H9 (cell line): Measurements from ENCODE around the gene FXYD6. TPM values are rescaled to one million over a fixed set of nuclear protein-coding genes. Genes with fewer than 3 reads are reported as not detected.

Source experiments
- DNase-seq: peaks from one replicate; pipeline ENCODE4 v3.0.0-alpha.2; 2017
- H2AFZ ChIP-seq: one replicate; pipeline ENCODE4 v1.6.1; 2013; ENCODE audit warnings: mild to moderate bottlenecking, low read length, control low read depth, moderate library complexity
- H2AK5ac ChIP-seq: 2 replicates; pipeline ENCODE4 v1.6.1; 2013; ENCODE audit warnings: low read length, control low read depth, mixed read lengths; ENCODE audit not compliant: insufficient read length
- H2BK120ac ChIP-seq: one replicate; pipeline ENCODE4 v1.6.1; 2013; ENCODE audit warnings: low read depth, mild to moderate bottlenecking, low read length, control low read depth, inconsistent platforms; ENCODE audit not compliant: poor library complexity, severe bottlenecking
- H2BK12ac ChIP-seq: 2 replicates; pipeline ENCODE4 v1.6.1; 2013; ENCODE audit warnings: low read length, control low read depth, mixed read lengths, low read depth; ENCODE audit not compliant: insufficient read length
- H2BK15ac ChIP-seq: 2 replicates; pipeline ENCODE4 v1.6.1; 2013; ENCODE audit warnings: low read depth, low read length, control low read depth
- H2BK20ac ChIP-seq: one replicate; pipeline ENCODE4 v1.6.1; 2013; ENCODE audit warnings: low read depth, mild to moderate bottlenecking, low read length, control low read depth, inconsistent platforms; ENCODE audit not compliant: poor library complexity, severe bottlenecking
- H2BK5ac ChIP-seq: 2 replicates; pipeline ENCODE4 v1.6.1; 2013; ENCODE audit warnings: low read length, control low read depth, mixed read lengths; ENCODE audit not compliant: insufficient read length
- H3K14ac ChIP-seq: 2 replicates; pipeline ENCODE4 v1.6.1; 2013; ENCODE audit warnings: low read length, control low read depth; ENCODE audit not compliant: insufficient read depth
- H3K18ac ChIP-seq: 2 replicates; pipeline ENCODE4 v1.6.1; 2013; ENCODE audit warnings: low read depth, mild to moderate bottlenecking, mixed read lengths, low read length, control low read depth; ENCODE audit not compliant: insufficient read length
- H3K23ac ChIP-seq: 2 replicates; pipeline ENCODE4 v1.6.1; 2013; ENCODE audit warnings: low read length, control low read depth, mixed read lengths, low read depth; ENCODE audit not compliant: insufficient read length
- H3K23me2 ChIP-seq: 2 replicates; pipeline ENCODE4 v1.6.1; 2013; ENCODE audit warnings: low read depth, mild to moderate bottlenecking, mixed read lengths, low read length, control low read depth; ENCODE audit not compliant: insufficient read length, poor library complexity, severe bottlenecking
- H3K27ac ChIP-seq: 2 replicates; pipeline ENCODE4 v1.5.1; 2013; ENCODE audit warnings: low read length, control low read depth, mixed read lengths, low read depth; ENCODE audit not compliant: insufficient read length
- H3K27me3 ChIP-seq: 2 replicates; pipeline ENCODE4 v1.6.1; 2013; ENCODE audit warnings: low read length, control low read depth, inconsistent platforms; ENCODE audit not compliant: insufficient read depth
- H3K4ac ChIP-seq: 2 replicates; pipeline ENCODE4 v1.6.1; 2013; ENCODE audit warnings: low read depth, mild to moderate bottlenecking, control low read depth, inconsistent platforms, low read length, moderate library complexity
- H3K4me1 ChIP-seq: 2 replicates; pipeline ENCODE4 v1.6.1; 2013; ENCODE audit warnings: low read length, control low read depth, inconsistent platforms; ENCODE audit not compliant: insufficient read depth
- H3K4me2 ChIP-seq: 2 replicates; pipeline ENCODE4 v1.6.1; 2013; ENCODE audit warnings: low read length, control low read depth, mixed read lengths; ENCODE audit not compliant: insufficient read length, insufficient read depth
- H3K56ac ChIP-seq: 2 replicates; pipeline ENCODE4 v1.6.1; 2013; ENCODE audit warnings: low read depth, mild to moderate bottlenecking, mixed read lengths, low read length, control low read depth; ENCODE audit not compliant: insufficient read length
- H3K79me1 ChIP-seq: 2 replicates; pipeline ENCODE4 v1.6.1; 2013; ENCODE audit warnings: low read depth, mild to moderate bottlenecking, moderate library complexity, low read length, control low read depth, inconsistent platforms; ENCODE audit not compliant: insufficient read depth, poor library complexity, severe bottlenecking
- H3K79me2 ChIP-seq: 2 replicates; pipeline ENCODE4 v1.6.1; 2013; ENCODE audit warnings: low read length, control low read depth, inconsistent platforms; ENCODE audit not compliant: insufficient read depth
- H3K9ac ChIP-seq: 2 replicates; pipeline ENCODE4 v1.6.1; 2013; ENCODE audit warnings: low read length, control low read depth, mixed read lengths; ENCODE audit not compliant: insufficient read length; ENCODE audit errors: extremely low read depth
- H3K9me3 ChIP-seq: one replicate; pipeline ENCODE4 v1.6.1; 2013; ENCODE audit warnings: low read depth, low read length, inconsistent platforms; ENCODE audit not compliant: control insufficient read depth
- H3T11ph ChIP-seq: one replicate; pipeline ENCODE4 v1.6.1; 2013; ENCODE audit warnings: mild to moderate bottlenecking, low read length, control low read depth, inconsistent platforms
- H4K20me1 ChIP-seq: one replicate; pipeline ENCODE4 v1.6.1; 2013; ENCODE audit not compliant: control insufficient read depth, insufficient read length, insufficient read depth
- H4K5ac ChIP-seq: 2 replicates; pipeline ENCODE4 v1.6.1; 2013; ENCODE audit warnings: low read depth, mild to moderate bottlenecking, mixed read lengths, low read length, control low read depth; ENCODE audit not compliant: insufficient read length
- H4K8ac ChIP-seq: replicated peaks from 2 replicates; pipeline ENCODE4 v1.6.1; 2013; ENCODE audit warnings: low read length, control low read depth, mixed read lengths, low read depth; ENCODE audit not compliant: insufficient read length
- H4K91ac ChIP-seq: 2 replicates; pipeline ENCODE4 v1.6.1; 2013; ENCODE audit warnings: low read depth, mild to moderate bottlenecking, moderate library complexity, mixed read lengths, low read length, control low read depth; ENCODE audit not compliant: insufficient read length
- H3K27ac Mint-ChIP-seq, 3 experiments: 2 replicates in 2 of 3; 3 replicates in 1 of 3; pipeline ENCODE4 v1.8.0; 2020 to 2021; ENCODE audit warnings: mixed read lengths in 3 of 3, mild to moderate bottlenecking in 1 of 3, moderate library complexity in 1 of 3
- H3K27me3 Mint-ChIP-seq: 2 replicates; pipeline ENCODE4 v1.8.0; 2021; ENCODE audit warnings: low read depth, mild to moderate bottlenecking, moderate library complexity, mixed read lengths
- H3K36me3 Mint-ChIP-seq, 3 experiments: 2 replicates in 2 of 3; 3 replicates in 1 of 3; pipeline ENCODE4 v1.8.0; 2020 to 2021; ENCODE audit warnings: low read depth in 3 of 3, mixed read lengths in 3 of 3; ENCODE audit not compliant: insufficient read depth in 1 of 3
- H3K4me1 Mint-ChIP-seq, 2 experiments: 2 replicates each; pipeline ENCODE4 v1.8.0; 2020; ENCODE audit warnings: mixed read lengths in 2 of 2
- H3K4me3 Mint-ChIP-seq, 2 experiments: 2 replicates in 1 of 2; 3 replicates in 1 of 2; pipeline ENCODE4 v1.8.0; 2020 to 2021; ENCODE audit warnings: mild to moderate bottlenecking in 2 of 2, mixed read lengths in 2 of 2, moderate library complexity in 1 of 2
- H3K9me3 Mint-ChIP-seq, 2 experiments: 2 replicates in 1 of 2; 3 replicates in 1 of 2; pipeline ENCODE4 v1.8.0; 2020; ENCODE audit warnings: mild to moderate bottlenecking in 2 of 2, mixed read lengths in 2 of 2, moderate library complexity in 1 of 2
- CTCF ChIP-seq: fragments of 200-600 bp; sonication (generic); conservative IDR thresholded peaks from 3 replicates; pipeline ENCODE4 v1.8.0; 2021; ENCODE audit warnings: antibody characterized with exemption, mild to moderate bottlenecking
- WGBS: extraction: QIAGEN DNeasy Blood & Tissue Kit; methylation state at CpG from one replicate; pipeline ENCODE4 v1.1.7; 2013; ENCODE audit warnings: missing lambda C conversion rate, low lambda C conversion rate, mixed read lengths; ENCODE audit not compliant: insufficient read length; ENCODE audit errors: extremely low coverage; 5-methylcytosine and 5-hydroxymethylcytosine counted together
- total RNA-seq: library from RNA; stranded (reverse); gene quantifications from 2 replicates; pipeline ENCODE4 v1.2.1, GENCODE V29; 2021

The FXYD6 gene
- total RNA-seq, 1 experiment from 2014 or later, result 18.3 TPM

GRCh38 chr11:117830072-117830471, 46.4 kb downstream of the FXYD6 start:
- Mint-ChIP-seq H3K4me3 (no peak overlapping the region), H3K27me3 (peaks cover 6% of the 10 kb centered on the region), H3K36me3 (no peaks in the 10 kb centered on the region), H3K27ac (no peak overlapping the region; a peak in 1 of 7 replicates), H3K9me3 (no peaks in the 10 kb centered on the region), H3K4me1 (peaks cover 14 to 27% of the 10 kb centered on the region in 2 experiments)
- no peak overlapping the region for H2BK20ac ChIP-seq
- H4K91ac ChIP-seq, result no peak overlapping the region
- H3K4me2 ChIP-seq, result no peak overlapping the region
- no peak overlapping the region for H2AK5ac ChIP-seq
- no peak overlapping the region for H2BK12ac ChIP-seq
- TF ChIP-seq CTCF, result no peak
- DNase-seq, result peak; percentile 22
- H4K20me1 ChIP-seq, result no peaks in the 10 kb centered on the region
- no peak overlapping the region for H3K9ac ChIP-seq
- H4K5ac ChIP-seq, result no peak overlapping the region
- H2BK120ac ChIP-seq, result no peak overlapping the region
- no peak overlapping the region for H3K14ac ChIP-seq
- no peaks in the 10 kb centered on the region for H3K23me2 ChIP-seq
- no CpG with 5 or more reads among the region's 14 CpGs for WGBS
- H3K27ac ChIP-seq, result no peak overlapping the region
- H3K27me3 ChIP-seq, result no peaks in the 10 kb centered on the region
- H2BK5ac ChIP-seq, result no peak overlapping the region
- no peak overlapping the region for H3K56ac ChIP-seq
- H3K23ac ChIP-seq, result no peak overlapping the region
- H3K79me1 ChIP-seq, result no peaks in the 10 kb centered on the region
- H3K9me3 ChIP-seq, result no peaks in the 10 kb centered on the region
- no peaks in the 10 kb centered on the region for H3K79me2 ChIP-seq
- no peak overlapping the region for H4K8ac ChIP-seq
- H2BK15ac ChIP-seq, result no peak overlapping the region
- H3K18ac ChIP-seq, result no peak overlapping the region
- no peak overlapping the region for H3T11ph ChIP-seq
- no peak overlapping the region for H2AFZ ChIP-seq
- no peaks in the 10 kb centered on the region for H3K4me1 ChIP-seq
- H3K4ac ChIP-seq, result no peak overlapping the region
